B cell (primary cell): Measurements from ENCODE around the gene GFM2. TPM values are rescaled to one million over a fixed set of nuclear protein-coding genes. Genes with fewer than 3 reads are reported as not detected.
A peak's percentile ranks its signal among the peaks of the same experiment; 100 is the strongest.

Experiments
- ATAC-seq: fragments of 200-7000 bp; cut with Tn5 transposase; one replicate; pipeline ENCODE4 v1.10.0; 2021; ENCODE audit warnings: low read depth, mild to moderate bottlenecking, moderate number of reproducible peaks, moderate library complexity
- CTCF ChIA-PET: fragments of 350-600 bp; sonication (Branson Sonifier 250); formaldehyde crosslinking; loops from one replicate; lab custom pipeline; 2021; ENCODE audit warnings: antibody characterized with exemption, inconsistent platforms; lab: Charles Lee
- POLR2A ChIA-PET: fragments of 350-600 bp; sonication (Branson Sonifier 250); formaldehyde crosslinking; loops from one replicate; lab custom pipeline; 2021; ENCODE audit warnings: antibody characterized with exemption; lab: Charles Lee
- DNase-seq: peaks from one replicate; pipeline ENCODE4 v3.0.0; 2013
- H2AFZ ChIP-seq: 2 replicates; pipeline ENCODE4 v1.6.1; 2012; ENCODE audit warnings: mild to moderate bottlenecking, low read depth, low read length; ENCODE audit not compliant: insufficient read depth, poor library complexity, severe bottlenecking
- H3K27ac ChIP-seq, 2 donors: 1 replicate in 1 of 2; 2 replicates in 1 of 2; pipeline ENCODE4 v1.5.1; 2012 to 2013; ENCODE audit warnings: low read length in 2 of 2, mild to moderate bottlenecking in 2 of 2, moderate library complexity in 1 of 2
- H3K27me3 ChIP-seq, 4 experiments: fragments of 200-600 bp in 1 of 4; sonication (generic) in 1 of 4; replicated peaks in 1 of 4; 1 replicate in 2 of 4; 2 replicates in 2 of 4; pipeline versions ENCODE4 v1.6.1 to v1.7.0; 2013 to 2016; ENCODE audit warnings: low read length in 3 of 4, mild to moderate bottlenecking in 2 of 4, mixed read lengths in 1 of 4, moderate library complexity in 1 of 4; ENCODE audit not compliant: insufficient read depth in 4 of 4, control insufficient read depth in 3 of 4; ENCODE audit errors: control extremely low read depth in 1 of 4
- H3K36me3 ChIP-seq, 2 experiments: replicated peaks in 1 of 2; 1 replicate in 1 of 2; 2 replicates in 1 of 2; pipeline versions ENCODE4 v1.6.1 to v1.7.1; 2013; ENCODE audit warnings: low read length in 1 of 2; ENCODE audit not compliant: insufficient read depth in 2 of 2, control insufficient read depth in 1 of 2; ENCODE audit errors: control extremely low read depth in 1 of 2, extremely low read depth in 1 of 2
- H3K4me1 ChIP-seq, 2 donors: fragments of 200-600 bp in 1 of 2; sonication (generic) in 1 of 2; 1 replicate in 1 of 2; 2 replicates in 1 of 2; pipeline versions ENCODE4 v1.5.1 to v1.6.1; 2013 to 2017; ENCODE audit warnings: low read length in 2 of 2; ENCODE audit not compliant: control insufficient read depth in 2 of 2, insufficient read depth in 2 of 2
- H3K4me2 ChIP-seq: replicated peaks from 2 replicates; pipeline ENCODE3; 2012; ENCODE audit warnings: mild to moderate bottlenecking, low read depth, low read length; ENCODE audit not compliant: poor library complexity, severe bottlenecking
- H3K4me3 ChIP-seq, 5 experiments: fragments of 200-600 bp in 1 of 5; sonication (generic) in 1 of 5; 1 replicate in 3 of 5; 2 replicates in 2 of 5; pipeline versions ENCODE4 v1.5.1 to v1.7.0; 2011 to 2016; ENCODE audit warnings: low read length in 4 of 5, mild to moderate bottlenecking in 4 of 5, low read depth in 2 of 5, control low read depth in 1 of 5, moderate library complexity in 1 of 5; ENCODE audit not compliant: insufficient read depth in 1 of 5; ENCODE audit errors: control extremely low read depth in 1 of 5, extremely low read depth in 1 of 5
- H3K79me2 ChIP-seq: fragments of 200-600 bp; sonication (generic); one replicate; pipeline ENCODE4 v1.6.0; 2016; ENCODE audit warnings: low read length; ENCODE audit not compliant: control insufficient read depth, insufficient read depth
- H3K9ac ChIP-seq: fragments of 200-600 bp; sonication (generic); 2 replicates; pipeline ENCODE4 v1.6.1; 2017; ENCODE audit warnings: mild to moderate bottlenecking, low read length, moderate library complexity
- H3K9me3 ChIP-seq, 3 donors: one replicate each; pipeline versions ENCODE4 v1.6.1 to v1.7.1; 2013; ENCODE audit warnings: low read length in 2 of 3; ENCODE audit not compliant: control insufficient read depth in 2 of 3, insufficient read depth in 1 of 3; ENCODE audit errors: control extremely low read depth in 1 of 3
- H4K20me1 ChIP-seq: 2 replicates; pipeline ENCODE4 v1.6.0; 2012; ENCODE audit warnings: mild to moderate bottlenecking, low read length; ENCODE audit not compliant: insufficient read depth, control insufficient read depth, poor library complexity, severe bottlenecking
- H3K27ac Mint-ChIP-seq: one replicate; pipeline ENCODE4 v1.8.0; 2021; ENCODE audit warnings: mixed read lengths
- H3K27me3 Mint-ChIP-seq: one replicate; pipeline ENCODE4 v1.8.0; 2021; ENCODE audit warnings: mixed read lengths
- H3K4me1 Mint-ChIP-seq: one replicate; pipeline ENCODE4 v1.8.0; 2021; ENCODE audit warnings: mixed read lengths
- H3K4me3 Mint-ChIP-seq: one replicate; pipeline ENCODE4 v1.8.0; 2021; ENCODE audit warnings: mixed read lengths
- H3K9me3 Mint-ChIP-seq: one replicate; pipeline ENCODE4 v1.8.0; 2022; ENCODE audit warnings: mixed read lengths; ENCODE audit not compliant: insufficient read depth
- CTCF ChIP-seq: fragments of 200-600 bp; IDR thresholded peaks from one replicate; pipeline ENCODE4 v1.8.0; 2022; ENCODE audit warnings: antibody characterized with exemption, mild to moderate bottlenecking
- EZH2 ChIP-seq: IDR thresholded peaks from 2 replicates; pipeline ENCODE4 v1.6.1; 2012; ENCODE audit warnings: borderline replicate concordance, low read depth, mild to moderate bottlenecking, moderate library complexity, low read length; ENCODE audit not compliant: insufficient read depth, poor library complexity, severe bottlenecking
- WGBS: methylation state at CpG from one replicate; pipeline ENCODE4 v1.1.5; 2013; ENCODE audit warnings: missing lambda C conversion rate; ENCODE audit not compliant: insufficient coverage; 5-methylcytosine and 5-hydroxymethylcytosine counted together
- intact Hi-C: fragments of 100-400 bp; cut with micrococcal nuclease; formaldehyde crosslinking; loops from one replicate; pipeline ENCODE4 v1.10.0; 2022
- polyA plus RNA-seq: library from polyadenylated mRNA; depleted of rRNA; stranded (reverse); fragments of >200 nt; gene quantifications from 2 replicates; pipeline ENCODE4 v1.2.3, GENCODE V29; 2012
- total RNA-seq, 2 donors: library from RNA; stranded (reverse); fragments of 120-200 nt in 1 of 2; gene quantifications; 1 replicate in 1 of 2; 2 replicates in 1 of 2; pipeline versions ENCODE4 v1.2.3 to v1.2.4, GENCODE V29; 2013 to 2022

The GFM2 gene
- total and polyA plus RNA-seq, 2 donors (not counting 1 experiment from before 2014, with no cell fraction given) = 11.0 to 28.5 TPM

GRCh38 chr5:74767579-74767913 lies 629 bp upstream of the GFM2 start:
- POLR2A ChIA-PET = no interaction called here
- peak overlapping the region; percentile 62 to 85 for H3K27ac ChIP-seq
- intact Hi-C loops = loop anchor here (1.0 to 10.0 kb wide), 7 partner anchors 82 to 1953 kb away; partner anchors contain the start of genes BTF3, CERT1, ENC1 and FAM169A
- no peaks in the 10 kb centered on the region for H3K27me3 ChIP-seq
- CTCF ChIA-PET = interaction anchor here (0.6 to 1.8 kb wide), 4 partner anchors 9 to 569 kb away, joined by 3 to 5 read pairs (median 4); partner anchors contain the start of genes ANKRD31 and HMGCR
- Mint-ChIP-seq H3K4me1 (peaks cover 29% of the 10 kb centered on the region), H3K27me3 (no peaks in the 10 kb centered on the region), H3K9me3 (no peaks in the 10 kb centered on the region), H3K27ac (peak overlapping the region; percentile 98), H3K4me3 (peak overlapping the region; percentile 100)
- peaks cover 46% of the 10 kb centered on the region for H3K79me2 ChIP-seq
- H3K36me3 ChIP-seq = peaks cover 2 to 31% of the 10 kb centered on the region in 2 experiments
- DNase-seq (no peak), ATAC-seq (peak; percentile 2)
- TF ChIP-seq CTCF (no peak), EZH2 (no peak)
- WGBS = 0% methylated on average over 8 of the region's 9 CpGs
- peaks cover 20 to 21% of the 10 kb centered on the region in 2 donors for H3K4me1 ChIP-seq
- H3K4me3 ChIP-seq = peak overlapping the region; percentile 71 to 99 (median 92)
- peak overlapping the region; percentile 100 for H2AFZ ChIP-seq
- H3K9me3 ChIP-seq = no peaks in the 10 kb centered on the region
- peaks cover 15% of the 10 kb centered on the region for H4K20me1 ChIP-seq
- H3K9ac ChIP-seq = peak overlapping the region; percentile 93
- H3K4me2 ChIP-seq = peak overlapping the region; percentile 84

GRCh38 chr5:74766418-74766848 lies 484 bp downstream of the GFM2 start:
- Histone ChIP-seq H3K27me3 (no peaks in the 10 kb centered on the region), H3K9me3 (no peaks in the 10 kb centered on the region), H3K4me1 (peaks cover 20 to 21% of the 10 kb centered on the region in 2 donors), H3K9ac (peak overlapping the region; percentile 93), H3K4me2 (peak overlapping the region; percentile 84), H3K27ac (peak overlapping the region; percentile 62 to 85), H3K36me3 (peaks cover 0 to 31% of the 10 kb centered on the region in 2 experiments), H3K79me2 (peaks cover 47% of the 10 kb centered on the region), H2AFZ (peak overlapping the region; percentile 100), H4K20me1 (peaks cover 15% of the 10 kb centered on the region), H3K4me3 (peak overlapping the region; percentile 71 to 99 (median 92))
- 0% methylated on average over 9 of the region's 10 CpGs for WGBS
- Mint-ChIP-seq H3K27me3 (no peaks in the 10 kb centered on the region), H3K4me3 (peak overlapping the region; percentile 100), H3K9me3 (no peaks in the 10 kb centered on the region), H3K4me1 (peaks cover 29% of the 10 kb centered on the region), H3K27ac (peak overlapping the region; percentile 98)
- peak; percentile 40 for ATAC-seq
- peak; percentile 74 for DNase-seq
- POLR2A ChIA-PET = no interaction called here
- intact Hi-C loops = loop anchor here (1.0 to 10.0 kb wide), 6 partner anchors 100 to 1952 kb away; partner anchors contain the start of genes BTF3, CERT1, FAM169A and POLK
- TF ChIP-seq CTCF (peak; percentile 74), EZH2 (no peak)
- CTCF ChIA-PET = interaction anchor here (0.5 to 1.8 kb wide), 12 partner anchors 8 to 913 kb away, joined by 3 to 5 read pairs (median 3); partner anchors contain the start of genes ANKRD31, ENC1 and HMGCR
